ENCODE measurements around the gene VAPA.

VAPA gene

GRCh38 chr18:9984080-9984479, 70.3 kb downstream of the VAPA start:
- no peak for DNase-seq

- DNase-seq: no peak
These were observed 71.8 kb downstream of the VAPA start for GRCh38 chr18:9985641-9986040.

- DNase-seq: no peak
These were observed 72.5 kb downstream of the VAPA start for GRCh38 chr18:9986156-9986930.

- DNase-seq: no peak
These were observed 73.5 kb downstream of the VAPA start for GRCh38 chr18:9987345-9987744.

GRCh38 chr18:9987931-9988330, 74.1 kb downstream of the VAPA start:
- no peak for DNase-seq

- no peak for DNase-seq
These were observed 74.8 kb downstream of the VAPA start for GRCh38 chr18:9988665-9989064.

GRCh38 chr18:9989481-9989880, 75.7 kb downstream of the VAPA start:
- DNase-seq: no peak

- no peak for DNase-seq
These were observed 77.5 kb downstream of the VAPA start for GRCh38 chr18:9991011-9992000.

GRCh38 chr18:9992300-9992972, 78.6 kb downstream of the VAPA start:
- DNase-seq: no peak

- no peak for DNase-seq
These were observed 79.2 kb downstream of the VAPA start for GRCh38 chr18:9992973-9993520.

- no peak for DNase-seq
These were observed 79.8 kb downstream of the VAPA start for GRCh38 chr18:9993521-9994025.

GRCh38 chr18:9994026-9994570, 80.3 kb downstream of the VAPA start:
- no peak for DNase-seq

GRCh38 chr18:9994701-9995235, 81.0 kb downstream of the VAPA start:
- DNase-seq: no peak

- DNase-seq: no peak
These were observed 81.8 kb downstream of the VAPA start for GRCh38 chr18:9995631-9996030.

GRCh38 chr18:9996094-9996493, 82.3 kb downstream of the VAPA start:
- DNase-seq: no peak

GRCh38 chr18:9997711-9998110, 83.9 kb downstream of the VAPA start:
- no peak for DNase-seq

- DNase-seq: no peak
These were observed 84.5 kb downstream of the VAPA start for GRCh38 chr18:9998330-9998729.

GRCh38 chr18:10002280-10002679, 88.5 kb downstream of the VAPA start:
- DNase-seq: no peak

- no peak for DNase-seq
These were observed 89.5 kb downstream of the VAPA start for GRCh38 chr18:10003281-10003680.

GRCh38 chr18:10003866-10004265, 90.0 kb downstream of the VAPA start:
- no peak for DNase-seq

GRCh38 chr18:10006311-10006893, 92.6 kb downstream of the VAPA start:
- no peak for DNase-seq

Data from stimulated activated CD4-positive, alpha-beta T cell treated with anti-CD3 and anti-CD28 coated beads, Interleukin-15, amount 100 ng/mL, for 24 hours (primary cell).